Measurements from ENCODE around the gene PRSS35.

Gene PRSS35

GRCh38 chr6:83511901-83512681, at the start of gene PRSS35:
TSS of gene PRSS35 (plus strand) at chr6:83512534. CDS start at chr6:83523442, 10,908 bp downstream.
- peak; percentile 44 for DNase-seq (ENCODE audit: low spot score)
- TF ChIP-seq CTCF (IDR thresholded peaks at IDR 0.05; ENCODE audit: extremely low read depth, missing control alignments) = peak; percentile 82

GRCh38 chr6:83463886-83464285, 48.4 kb upstream of the PRSS35 start:
- TF ChIP-seq CTCF (IDR thresholded peaks at IDR 0.05; ENCODE audit: extremely low read depth, missing control alignments) = no peak
- DNase-seq (ENCODE audit: low spot score) = no peak

GRCh38 chr6:83464381-83465140, 47.8 kb upstream of the PRSS35 start:
- DNase-seq (ENCODE audit: low spot score) = no peak
- TF ChIP-seq CTCF (IDR thresholded peaks at IDR 0.05; ENCODE audit: extremely low read depth, missing control alignments) = no peak

GRCh38 chr6:83466328-83466727, 46.0 kb upstream of the PRSS35 start:
- no peak for DNase-seq (ENCODE audit: low spot score)
- no peak for TF ChIP-seq CTCF (IDR thresholded peaks at IDR 0.05; ENCODE audit: extremely low read depth, missing control alignments)

- no peak for TF ChIP-seq CTCF (IDR thresholded peaks at IDR 0.05; ENCODE audit: extremely low read depth, missing control alignments)
- DNase-seq (ENCODE audit: low spot score) = no peak
Measured at GRCh38 chr6:83467620-83468036, 44.7 kb upstream of the PRSS35 start.

GRCh38 chr6:83470001-83470400, 42.3 kb upstream of the PRSS35 start:
- no peak for TF ChIP-seq CTCF (IDR thresholded peaks at IDR 0.05; ENCODE audit: extremely low read depth, missing control alignments)
- no peak for DNase-seq (ENCODE audit: low spot score)

- TF ChIP-seq CTCF (IDR thresholded peaks at IDR 0.05; ENCODE audit: extremely low read depth, missing control alignments) = no peak
- DNase-seq (ENCODE audit: low spot score) = no peak
Measured at GRCh38 chr6:83470587-83470986, 41.7 kb upstream of the PRSS35 start.
